H9 (cell line): ENCODE measurements around the gene PREPL. TPM values are rescaled to one million over a fixed set of nuclear protein-coding genes. Genes with fewer than 3 reads are reported as not detected.

ENCODE experiments used
- DNase-seq: peaks from one replicate; pipeline ENCODE4 v3.0.0-alpha.2; 2017
- H2AFZ ChIP-seq: one replicate; pipeline ENCODE4 v1.6.1; 2013; ENCODE audit warnings: mild to moderate bottlenecking, low read length, control low read depth, moderate library complexity
- H2AK5ac ChIP-seq: 2 replicates; pipeline ENCODE4 v1.6.1; 2013; ENCODE audit warnings: low read length, control low read depth, mixed read lengths; ENCODE audit not compliant: insufficient read length
- H2BK120ac ChIP-seq: one replicate; pipeline ENCODE4 v1.6.1; 2013; ENCODE audit warnings: low read depth, mild to moderate bottlenecking, low read length, control low read depth, inconsistent platforms; ENCODE audit not compliant: poor library complexity, severe bottlenecking
- H2BK12ac ChIP-seq: 2 replicates; pipeline ENCODE4 v1.6.1; 2013; ENCODE audit warnings: low read length, control low read depth, mixed read lengths, low read depth; ENCODE audit not compliant: insufficient read length
- H2BK15ac ChIP-seq: 2 replicates; pipeline ENCODE4 v1.6.1; 2013; ENCODE audit warnings: low read depth, low read length, control low read depth
- H2BK20ac ChIP-seq: one replicate; pipeline ENCODE4 v1.6.1; 2013; ENCODE audit warnings: low read depth, mild to moderate bottlenecking, low read length, control low read depth, inconsistent platforms; ENCODE audit not compliant: poor library complexity, severe bottlenecking
- H2BK5ac ChIP-seq: 2 replicates; pipeline ENCODE4 v1.6.1; 2013; ENCODE audit warnings: low read length, control low read depth, mixed read lengths; ENCODE audit not compliant: insufficient read length
- H3K14ac ChIP-seq: 2 replicates; pipeline ENCODE4 v1.6.1; 2013; ENCODE audit warnings: low read length, control low read depth; ENCODE audit not compliant: insufficient read depth
- H3K18ac ChIP-seq: 2 replicates; pipeline ENCODE4 v1.6.1; 2013; ENCODE audit warnings: low read depth, mild to moderate bottlenecking, mixed read lengths, low read length, control low read depth; ENCODE audit not compliant: insufficient read length
- H3K23ac ChIP-seq: 2 replicates; pipeline ENCODE4 v1.6.1; 2013; ENCODE audit warnings: low read length, control low read depth, mixed read lengths, low read depth; ENCODE audit not compliant: insufficient read length
- H3K23me2 ChIP-seq: 2 replicates; pipeline ENCODE4 v1.6.1; 2013; ENCODE audit warnings: low read depth, mild to moderate bottlenecking, mixed read lengths, low read length, control low read depth; ENCODE audit not compliant: insufficient read length, poor library complexity, severe bottlenecking
- H3K27ac ChIP-seq: 2 replicates; pipeline ENCODE4 v1.5.1; 2013; ENCODE audit warnings: low read length, control low read depth, mixed read lengths, low read depth; ENCODE audit not compliant: insufficient read length
- H3K27me3 ChIP-seq: 2 replicates; pipeline ENCODE4 v1.6.1; 2013; ENCODE audit warnings: low read length, control low read depth, inconsistent platforms; ENCODE audit not compliant: insufficient read depth
- H3K4ac ChIP-seq: 2 replicates; pipeline ENCODE4 v1.6.1; 2013; ENCODE audit warnings: low read depth, mild to moderate bottlenecking, control low read depth, inconsistent platforms, low read length, moderate library complexity
- H3K4me1 ChIP-seq: 2 replicates; pipeline ENCODE4 v1.6.1; 2013; ENCODE audit warnings: low read length, control low read depth, inconsistent platforms; ENCODE audit not compliant: insufficient read depth
- H3K4me2 ChIP-seq: 2 replicates; pipeline ENCODE4 v1.6.1; 2013; ENCODE audit warnings: low read length, control low read depth, mixed read lengths; ENCODE audit not compliant: insufficient read length, insufficient read depth
- H3K56ac ChIP-seq: 2 replicates; pipeline ENCODE4 v1.6.1; 2013; ENCODE audit warnings: low read depth, mild to moderate bottlenecking, mixed read lengths, low read length, control low read depth; ENCODE audit not compliant: insufficient read length
- H3K79me1 ChIP-seq: 2 replicates; pipeline ENCODE4 v1.6.1; 2013; ENCODE audit warnings: low read depth, mild to moderate bottlenecking, moderate library complexity, low read length, control low read depth, inconsistent platforms; ENCODE audit not compliant: insufficient read depth, poor library complexity, severe bottlenecking
- H3K79me2 ChIP-seq: 2 replicates; pipeline ENCODE4 v1.6.1; 2013; ENCODE audit warnings: low read length, control low read depth, inconsistent platforms; ENCODE audit not compliant: insufficient read depth
- H3K9ac ChIP-seq: 2 replicates; pipeline ENCODE4 v1.6.1; 2013; ENCODE audit warnings: low read length, control low read depth, mixed read lengths; ENCODE audit not compliant: insufficient read length; ENCODE audit errors: extremely low read depth
- H3K9me3 ChIP-seq: one replicate; pipeline ENCODE4 v1.6.1; 2013; ENCODE audit warnings: low read depth, low read length, inconsistent platforms; ENCODE audit not compliant: control insufficient read depth
- H3T11ph ChIP-seq: one replicate; pipeline ENCODE4 v1.6.1; 2013; ENCODE audit warnings: mild to moderate bottlenecking, low read length, control low read depth, inconsistent platforms
- H4K20me1 ChIP-seq: one replicate; pipeline ENCODE4 v1.6.1; 2013; ENCODE audit not compliant: control insufficient read depth, insufficient read length, insufficient read depth
- H4K5ac ChIP-seq: 2 replicates; pipeline ENCODE4 v1.6.1; 2013; ENCODE audit warnings: low read depth, mild to moderate bottlenecking, mixed read lengths, low read length, control low read depth; ENCODE audit not compliant: insufficient read length
- H4K8ac ChIP-seq: replicated peaks from 2 replicates; pipeline ENCODE4 v1.6.1; 2013; ENCODE audit warnings: low read length, control low read depth, mixed read lengths, low read depth; ENCODE audit not compliant: insufficient read length
- H4K91ac ChIP-seq: 2 replicates; pipeline ENCODE4 v1.6.1; 2013; ENCODE audit warnings: low read depth, mild to moderate bottlenecking, moderate library complexity, mixed read lengths, low read length, control low read depth; ENCODE audit not compliant: insufficient read length
- H3K27ac Mint-ChIP-seq, 3 experiments: 2 replicates in 2 of 3; 3 replicates in 1 of 3; pipeline ENCODE4 v1.8.0; 2020 to 2021; ENCODE audit warnings: mixed read lengths in 3 of 3, mild to moderate bottlenecking in 1 of 3, moderate library complexity in 1 of 3
- H3K27me3 Mint-ChIP-seq: 2 replicates; pipeline ENCODE4 v1.8.0; 2021; ENCODE audit warnings: low read depth, mild to moderate bottlenecking, moderate library complexity, mixed read lengths
- H3K36me3 Mint-ChIP-seq, 3 experiments: 2 replicates in 2 of 3; 3 replicates in 1 of 3; pipeline ENCODE4 v1.8.0; 2020 to 2021; ENCODE audit warnings: low read depth in 3 of 3, mixed read lengths in 3 of 3; ENCODE audit not compliant: insufficient read depth in 1 of 3
- H3K4me1 Mint-ChIP-seq, 2 experiments: 2 replicates each; pipeline ENCODE4 v1.8.0; 2020; ENCODE audit warnings: mixed read lengths in 2 of 2
- H3K4me3 Mint-ChIP-seq, 2 experiments: 2 replicates in 1 of 2; 3 replicates in 1 of 2; pipeline ENCODE4 v1.8.0; 2020 to 2021; ENCODE audit warnings: mild to moderate bottlenecking in 2 of 2, mixed read lengths in 2 of 2, moderate library complexity in 1 of 2
- H3K9me3 Mint-ChIP-seq, 2 experiments: 2 replicates in 1 of 2; 3 replicates in 1 of 2; pipeline ENCODE4 v1.8.0; 2020; ENCODE audit warnings: mild to moderate bottlenecking in 2 of 2, mixed read lengths in 2 of 2, moderate library complexity in 1 of 2
- WGBS: extraction: QIAGEN DNeasy Blood & Tissue Kit; methylation state at CpG from one replicate; pipeline ENCODE4 v1.1.7; 2013; ENCODE audit warnings: missing lambda C conversion rate, low lambda C conversion rate, mixed read lengths; ENCODE audit not compliant: insufficient read length; ENCODE audit errors: extremely low coverage; 5-methylcytosine and 5-hydroxymethylcytosine counted together
- total RNA-seq: library from RNA; stranded (reverse); gene quantifications from 2 replicates; pipeline ENCODE4 v1.2.1, GENCODE V29; 2021
- TF ChIP-seq, protein P1 (sequence below): fragments of 200-600 bp; sonication (generic); conservative IDR thresholded peaks from 3 replicates; pipeline ENCODE4 v1.8.0; 2021; ENCODE audit warnings: antibody characterized with exemption, mild to moderate bottlenecking

Gene PREPL
- total RNA-seq, 1 experiment from 2014 or later, result 30.1 TPM

GRCh38 chr2:44320832-44321231 lies 40.5 kb downstream of the PREPL start:
- no CpG with 5 or more reads among the region's 1 CpG for WGBS
- H3K18ac ChIP-seq, result no peak overlapping the region
- no peak overlapping the region for H3K4me2 ChIP-seq
- no peaks in the 10 kb centered on the region for H3K27me3 ChIP-seq
- H3K79me2 ChIP-seq, result no peaks in the 10 kb centered on the region
- peaks cover 3% of the 10 kb centered on the region; the same call in 1 of the 2 replicates for H3K4me1 ChIP-seq
- TF ChIP-seq, protein P1, sequence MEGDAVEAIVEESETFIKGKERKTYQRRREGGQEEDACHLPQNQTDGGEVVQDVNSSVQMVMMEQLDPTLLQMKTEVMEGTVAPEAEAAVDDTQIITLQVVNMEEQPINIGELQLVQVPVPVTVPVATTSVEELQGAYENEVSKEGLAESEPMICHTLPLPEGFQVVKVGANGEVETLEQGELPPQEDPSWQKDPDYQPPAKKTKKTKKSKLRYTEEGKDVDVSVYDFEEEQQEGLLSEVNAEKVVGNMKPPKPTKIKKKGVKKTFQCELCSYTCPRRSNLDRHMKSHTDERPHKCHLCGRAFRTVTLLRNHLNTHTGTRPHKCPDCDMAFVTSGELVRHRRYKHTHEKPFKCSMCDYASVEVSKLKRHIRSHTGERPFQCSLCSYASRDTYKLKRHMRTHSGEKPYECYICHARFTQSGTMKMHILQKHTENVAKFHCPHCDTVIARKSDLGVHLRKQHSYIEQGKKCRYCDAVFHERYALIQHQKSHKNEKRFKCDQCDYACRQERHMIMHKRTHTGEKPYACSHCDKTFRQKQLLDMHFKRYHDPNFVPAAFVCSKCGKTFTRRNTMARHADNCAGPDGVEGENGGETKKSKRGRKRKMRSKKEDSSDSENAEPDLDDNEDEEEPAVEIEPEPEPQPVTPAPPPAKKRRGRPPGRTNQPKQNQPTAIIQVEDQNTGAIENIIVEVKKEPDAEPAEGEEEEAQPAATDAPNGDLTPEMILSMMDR, result no peak
- no peak overlapping the region for H2AK5ac ChIP-seq
- H3K4me3 Mint-ChIP-seq, result no peak overlapping the region
- no peaks in the 10 kb centered on the region for H3K27me3 Mint-ChIP-seq
- no peak overlapping the region for H2AFZ ChIP-seq
- H2BK5ac ChIP-seq, result no peak overlapping the region
- H2BK15ac ChIP-seq, result no peak overlapping the region
- no peak overlapping the region for H2BK20ac ChIP-seq
- H2BK12ac ChIP-seq, result no peak overlapping the region
- no peak overlapping the region for H4K8ac ChIP-seq
- no peak overlapping the region for H3K56ac ChIP-seq
- no peak for DNase-seq
- H3K9ac ChIP-seq, result no peak overlapping the region
- H3K9me3 ChIP-seq, result no peaks in the 10 kb centered on the region
- no peak overlapping the region for H4K5ac ChIP-seq
- peaks cover 4 to 5% of the 10 kb centered on the region in 2 experiments; a peak in 2 of 4 replicates for H3K4me1 Mint-ChIP-seq
- no peak overlapping the region for H3T11ph ChIP-seq
- no peaks in the 10 kb centered on the region for H3K23me2 ChIP-seq
- H3K27ac ChIP-seq, result no peak overlapping the region
- H4K91ac ChIP-seq, result no peak overlapping the region
- no peaks in the 10 kb centered on the region for H4K20me1 ChIP-seq
- no peak overlapping the region for H3K27ac Mint-ChIP-seq
- no peak overlapping the region for H2BK120ac ChIP-seq
- no peak overlapping the region for H3K14ac ChIP-seq
- H3K4ac ChIP-seq, result no peak overlapping the region
- H3K36me3 Mint-ChIP-seq, result peaks cover 7 to 37% (median 23%) of the 10 kb centered on the region in 3 experiments; a peak in 6 of 7 replicates
- H3K23ac ChIP-seq, result no peak overlapping the region
- H3K9me3 Mint-ChIP-seq, result no peaks in the 10 kb centered on the region
- H3K79me1 ChIP-seq, result no peaks in the 10 kb centered on the region
